HFF-Myc (cell line): ENCODE data around the gene TRIO.
A peak's percentile ranks its signal among the peaks of the same experiment; 100 is the strongest.

Experiments used
- DNase-seq: peaks from one replicate; pipeline ENCODE4 v3.0.0-alpha.2; 2011; ENCODE audit warnings: low read depth; ENCODE audit errors: extremely low read depth
- H3K4me3 ChIP-seq: replicated peaks from 2 replicates; pipeline ENCODE4 v1.5.1; 2011; ENCODE audit warnings: low read depth, mild to moderate bottlenecking, control low read depth, low read length
- CTCF ChIP-seq: IDR thresholded peaks from 2 replicates; pipeline ENCODE4 v1.5.1; 2012; ENCODE audit warnings: mild to moderate bottlenecking, low read depth, low read length, control low read depth; ENCODE audit errors: missing control alignments

TRIO gene

GRCh38 chr5:14239951-14240350 is 96.8 kb downstream of the TRIO start:
- H3K4me3 ChIP-seq: no peak overlapping the region
- TF ChIP-seq CTCF: no peak
- DNase-seq: no peak

GRCh38 chr5:14240359-14240758 is 97.2 kb downstream of the TRIO start:
- peak; percentile 50 for DNase-seq
- H3K4me3 ChIP-seq: no peak overlapping the region
- TF ChIP-seq CTCF: no peak

- no peak for TF ChIP-seq CTCF
- DNase-seq: no peak
- no peak overlapping the region for H3K4me3 ChIP-seq
Measured at GRCh38 chr5:14241141-14241540, 98.0 kb downstream of the TRIO start.

- no peak for DNase-seq
- no peak for TF ChIP-seq CTCF
Measured at GRCh38 chr5:14242447-14242846, 99.3 kb downstream of the TRIO start.

GRCh38 chr5:14242871-14243383 is 99.8 kb downstream of the TRIO start:
- H3K4me3 ChIP-seq: no peak overlapping the region
- no peak for DNase-seq
- no peak for TF ChIP-seq CTCF

More at GRCh38 chr5:14242447-14242846, 99.3 kb downstream of the TRIO start:
- no peak overlapping the region for H3K4me3 ChIP-seq

GRCh38 chr5:14243766-14244165 is 100.6 kb downstream of the TRIO start:
- no peak overlapping the region for H3K4me3 ChIP-seq
- no peak for DNase-seq
- no peak for TF ChIP-seq CTCF

- TF ChIP-seq CTCF: no peak
- DNase-seq: no peak
Measured at GRCh38 chr5:14244721-14245120, 101.6 kb downstream of the TRIO start.

More at GRCh38 chr5:14244721-14245120, 101.6 kb downstream of the TRIO start:
- H3K4me3 ChIP-seq: no peak overlapping the region
